Neural crest cell (in vitro differentiated cells): ENCODE data around the gene TPP2. TPM values are rescaled to one million over a fixed set of nuclear protein-coding genes. Genes with fewer than 3 reads are reported as not detected.

Experiments
- DNase-seq: peaks from one replicate; pipeline ENCODE4 v3.0.0; 2021; ENCODE audit warnings: low read depth, mixed read lengths, low spot score
- H3K27ac Mint-ChIP-seq: one replicate; pipeline ENCODE4 v1.8.0; 2021; ENCODE audit warnings: mild to moderate bottlenecking, mixed read lengths; ENCODE audit not compliant: unreplicated experiment
- H3K27me3 Mint-ChIP-seq: 2 replicates; pipeline ENCODE4 v1.8.0; 2021; ENCODE audit warnings: low read depth, mild to moderate bottlenecking, mixed read lengths
- H3K36me3 Mint-ChIP-seq: 2 replicates; pipeline ENCODE4 v1.8.0; 2021; ENCODE audit warnings: low read depth, mild to moderate bottlenecking, mixed read lengths
- H3K4me1 Mint-ChIP-seq: 2 replicates; pipeline ENCODE4 v1.8.0; 2021; ENCODE audit warnings: mixed read lengths
- H3K4me3 Mint-ChIP-seq: one replicate; pipeline ENCODE4 v1.8.0; 2021; ENCODE audit warnings: mild to moderate bottlenecking, mixed read lengths
- H3K9me3 Mint-ChIP-seq: 2 replicates; pipeline ENCODE4 v1.8.0; 2021; ENCODE audit warnings: mixed read lengths
- total RNA-seq: library from RNA; stranded (reverse); gene quantifications from 2 replicates; pipeline ENCODE4 v1.2.1, GENCODE V29; 2021
- TF ChIP-seq, protein P1 (sequence below): fragments of 200-600 bp; sonication (generic); conservative IDR thresholded peaks from 2 replicates; pipeline ENCODE4 v1.5.0; 2021; ENCODE audit warnings: antibody characterized with exemption, mild to moderate bottlenecking

TPP2 gene
- total RNA-seq, 1 donor from 2014 or later, result 62.7 TPM

DNA sequence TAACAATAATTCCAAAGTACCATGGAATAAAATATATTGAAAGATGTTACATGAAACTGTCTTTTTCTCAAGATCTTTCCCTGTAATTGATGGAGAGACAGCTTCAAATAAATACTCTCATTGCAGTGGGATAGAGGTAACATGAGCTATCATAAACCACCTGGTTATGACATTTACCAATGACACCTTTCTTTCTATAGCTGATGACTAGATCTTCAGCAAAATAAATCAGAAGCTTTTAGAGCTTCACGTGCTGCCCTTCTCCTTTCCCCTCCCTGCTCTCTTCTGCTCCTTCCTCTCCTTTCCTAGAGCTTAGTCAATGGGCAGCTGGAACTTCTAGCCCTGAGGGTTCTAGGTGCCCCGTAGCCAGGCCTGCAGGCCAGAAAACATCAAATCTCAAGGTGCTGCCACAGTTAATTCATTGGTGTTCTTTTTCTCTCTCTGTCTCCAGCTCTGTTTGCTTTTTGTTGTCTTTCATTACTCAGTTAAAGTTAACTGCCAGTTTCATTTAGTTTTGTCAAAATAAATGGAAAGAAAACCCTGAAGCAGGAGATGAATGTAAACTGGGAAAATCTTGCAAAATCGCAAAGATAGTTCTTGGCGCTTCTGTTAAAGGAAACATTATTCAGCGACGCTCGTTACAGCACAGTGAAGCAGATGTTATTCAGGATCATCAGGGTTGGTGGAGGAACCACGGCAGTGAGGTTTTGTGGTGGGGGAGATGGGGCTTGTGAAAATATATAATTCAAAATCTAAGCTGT, 106.4 kb downstream of the TPP2 start:
- Mint-ChIP-seq H3K4me3 (no peak overlapping the region), H3K4me1 (no peaks in the 10 kb centered on the region), H3K36me3 (no peaks in the 10 kb centered on the region), H3K27me3 (peaks cover under 1% of the 10 kb centered on the region), H3K27ac (no peak overlapping the region), H3K9me3 (peaks cover 5% of the 10 kb centered on the region)
- TF ChIP-seq, protein P1, sequence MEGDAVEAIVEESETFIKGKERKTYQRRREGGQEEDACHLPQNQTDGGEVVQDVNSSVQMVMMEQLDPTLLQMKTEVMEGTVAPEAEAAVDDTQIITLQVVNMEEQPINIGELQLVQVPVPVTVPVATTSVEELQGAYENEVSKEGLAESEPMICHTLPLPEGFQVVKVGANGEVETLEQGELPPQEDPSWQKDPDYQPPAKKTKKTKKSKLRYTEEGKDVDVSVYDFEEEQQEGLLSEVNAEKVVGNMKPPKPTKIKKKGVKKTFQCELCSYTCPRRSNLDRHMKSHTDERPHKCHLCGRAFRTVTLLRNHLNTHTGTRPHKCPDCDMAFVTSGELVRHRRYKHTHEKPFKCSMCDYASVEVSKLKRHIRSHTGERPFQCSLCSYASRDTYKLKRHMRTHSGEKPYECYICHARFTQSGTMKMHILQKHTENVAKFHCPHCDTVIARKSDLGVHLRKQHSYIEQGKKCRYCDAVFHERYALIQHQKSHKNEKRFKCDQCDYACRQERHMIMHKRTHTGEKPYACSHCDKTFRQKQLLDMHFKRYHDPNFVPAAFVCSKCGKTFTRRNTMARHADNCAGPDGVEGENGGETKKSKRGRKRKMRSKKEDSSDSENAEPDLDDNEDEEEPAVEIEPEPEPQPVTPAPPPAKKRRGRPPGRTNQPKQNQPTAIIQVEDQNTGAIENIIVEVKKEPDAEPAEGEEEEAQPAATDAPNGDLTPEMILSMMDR, result no peak
- DNase-seq, result no peak

DNA sequence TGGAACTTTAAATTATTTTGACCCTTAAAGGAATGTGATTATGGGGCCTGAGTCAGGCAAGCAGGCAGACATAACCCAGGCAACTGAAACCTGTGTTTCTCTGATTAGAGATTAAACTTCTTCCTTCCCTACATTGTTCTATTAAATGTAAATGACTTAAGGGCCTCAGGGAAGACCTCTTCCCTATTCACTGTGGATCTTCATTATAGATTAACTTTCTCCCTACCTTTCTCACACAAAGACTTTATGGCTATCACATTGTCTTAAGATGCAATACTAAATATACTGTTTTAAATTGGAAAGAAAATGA, 106.9 kb downstream of the TPP2 start:
- peaks cover 2% of the 10 kb centered on the region for H3K27me3 Mint-ChIP-seq
- H3K4me3 Mint-ChIP-seq, result no peak overlapping the region
- TF ChIP-seq, protein P1, result no peak
- H3K36me3 Mint-ChIP-seq, result no peaks in the 10 kb centered on the region
- no peaks in the 10 kb centered on the region for H3K4me1 Mint-ChIP-seq
- H3K27ac Mint-ChIP-seq, result no peak overlapping the region
- no peak for DNase-seq
- peaks cover under 1% of the 10 kb centered on the region for H3K9me3 Mint-ChIP-seq

DNA sequence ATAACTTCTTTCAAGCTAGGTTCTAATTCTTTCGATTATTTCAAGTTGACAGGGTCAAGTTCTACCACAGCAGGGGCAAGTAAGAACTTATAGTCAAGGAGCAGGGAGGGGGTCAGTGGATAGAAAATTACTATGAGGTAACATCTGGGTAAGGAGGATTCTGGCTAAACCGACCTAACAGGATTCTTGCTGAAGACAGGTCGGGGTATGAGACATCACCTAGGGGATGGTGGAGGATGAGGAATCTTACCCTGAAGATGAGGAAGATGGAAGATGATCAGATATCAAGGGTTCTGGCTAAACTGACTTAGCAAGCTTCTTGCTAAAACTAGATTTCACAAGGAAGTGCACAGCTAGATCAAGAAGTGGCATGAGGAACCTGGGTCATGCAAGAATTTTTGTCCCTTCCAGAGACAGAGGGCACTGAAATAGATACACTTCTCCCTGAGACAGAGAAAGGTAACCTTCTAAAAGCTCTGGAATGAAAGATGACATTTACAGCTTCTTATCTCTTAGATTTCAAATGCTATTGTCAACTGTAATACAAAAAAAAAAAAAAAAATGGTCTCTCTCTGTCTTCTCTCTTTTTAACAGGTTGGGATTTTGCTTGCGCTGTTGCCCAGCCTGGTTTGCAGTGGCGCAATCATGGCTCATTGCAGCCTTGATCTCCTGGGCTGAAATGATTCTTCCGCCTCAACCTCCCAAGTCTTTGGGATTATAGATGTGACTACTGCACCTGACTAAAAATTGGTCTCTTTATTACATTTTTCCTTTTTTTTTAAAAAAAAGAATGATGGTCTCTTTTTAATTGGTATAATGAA, 107.7 kb downstream of the TPP2 start:
- no peaks in the 10 kb centered on the region for H3K36me3 Mint-ChIP-seq
- TF ChIP-seq, protein P1, result no peak
- no peaks in the 10 kb centered on the region for H3K4me1 Mint-ChIP-seq
- no peaks in the 10 kb centered on the region for H3K9me3 Mint-ChIP-seq
- H3K27ac Mint-ChIP-seq, result no peak overlapping the region
- H3K27me3 Mint-ChIP-seq, result peaks cover 2% of the 10 kb centered on the region
- H3K4me3 Mint-ChIP-seq, result no peak overlapping the region
- DNase-seq, result no peak

DNA sequence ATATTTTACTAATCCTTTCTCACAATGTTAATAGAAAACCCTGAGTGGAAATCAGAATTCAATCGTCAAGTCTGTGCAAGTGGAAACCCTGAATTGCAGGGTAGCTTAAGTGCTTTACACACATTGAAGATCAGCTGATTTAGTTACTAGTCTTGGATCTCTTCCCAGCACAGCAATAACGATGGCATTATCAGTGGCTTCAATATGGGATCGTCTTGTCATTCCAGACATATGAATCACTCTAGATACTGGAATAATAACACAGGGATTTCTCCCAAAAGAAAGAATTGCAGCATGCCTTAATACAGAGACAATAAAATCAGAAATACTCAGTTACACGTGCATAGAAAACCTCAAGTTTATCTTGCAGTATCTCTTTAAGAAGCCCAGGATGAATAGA, 110.7 kb downstream of the TPP2 start:
- Mint-ChIP-seq H3K9me3 (peaks cover 3% of the 10 kb centered on the region), H3K27ac (no peak overlapping the region), H3K4me3 (no peak overlapping the region), H3K36me3 (no peaks in the 10 kb centered on the region), H3K27me3 (peaks cover 2% of the 10 kb centered on the region), H3K4me1 (no peaks in the 10 kb centered on the region)
- DNase-seq, result no peak
- TF ChIP-seq, protein P1, result no peak

DNA sequence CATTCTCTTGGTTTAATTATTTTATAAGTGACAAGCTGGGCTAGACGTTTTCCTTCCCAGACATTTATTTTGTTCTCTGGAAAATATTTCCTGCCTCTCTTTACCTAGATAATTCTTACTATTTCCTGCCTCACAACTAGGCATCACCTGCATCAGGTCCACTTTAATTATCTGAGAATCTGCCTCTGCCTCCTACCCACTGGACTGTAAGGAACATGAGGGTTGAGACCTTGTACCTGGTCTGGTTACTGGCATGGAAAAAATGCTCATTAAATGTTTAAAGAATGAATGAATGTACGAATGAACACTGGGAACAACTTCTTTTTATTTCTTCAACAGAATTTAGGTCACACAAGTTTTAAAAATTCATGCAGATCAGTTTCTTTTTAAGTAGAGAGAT, 111.4 kb downstream of the TPP2 start:
- Mint-ChIP-seq H3K27ac (no peak overlapping the region), H3K4me1 (no peaks in the 10 kb centered on the region), H3K27me3 (peaks cover 2% of the 10 kb centered on the region), H3K36me3 (no peaks in the 10 kb centered on the region), H3K4me3 (no peak overlapping the region), H3K9me3 (peaks cover 3% of the 10 kb centered on the region)
- DNase-seq, result no peak
- TF ChIP-seq, protein P1, result no peak
